GM12878 (cell line): ENCODE results near the gene SOX12. TPM values are rescaled to one million over a fixed set of nuclear protein-coding genes. Genes with fewer than 3 reads are reported as not detected.

ENCODE experiments used
- ATAC-seq: fragments of 200-7000 bp; cut with Tn5 transposase; 3 replicates; pipeline ENCODE4 v1.9.1; 2020; ENCODE audit warnings: mild to moderate bottlenecking, moderate library complexity
- BruUV-seq: library from RNA; stranded (reverse); fragments of 400-500 nt; replicated peaks from 2 replicates; lab custom pipeline; 2021; lab: Mats Ljungman, UMichigan
- CTCF ChIA-PET: fragments of 300-600 bp; sonication (Branson Sonifier 250); formaldehyde crosslinking; extraction: SDS; loops from one replicate; lab custom pipeline; 2021; ENCODE audit warnings: inconsistent platforms; lab: Yijun Ruan, JAX
- POLR2A ChIA-PET: fragments of 350-600 bp; formaldehyde crosslinking; extraction: SDS; loops from one replicate; lab custom pipeline; 2021; ENCODE audit warnings: inconsistent platforms; lab: Charles Lee
- RAD21 ChIA-PET: fragments of 300-600 bp; sonication (Branson Sonifier 250); formaldehyde crosslinking; loops from one replicate; lab custom pipeline; 2023; ENCODE audit warnings: antibody characterized with exemption; ENCODE audit not compliant: unreplicated experiment; lab: Charles Lee
- SMC1A ChIA-PET: fragments of 300-600 bp; sonication (Branson Sonifier 250); formaldehyde crosslinking; loops from one replicate; lab custom pipeline; 2023; ENCODE audit not compliant: unreplicated experiment, uncharacterized antibody; lab: Charles Lee
- DNase-seq: peaks from one replicate; pipeline ENCODE4 v3.0.0-alpha.2; 2011; ENCODE audit warnings: low read depth, low spot score
- FAIRE-seq: peaks from 3 replicates; lab custom pipeline; 2011; peaks lifted over from hg19 to GRCh38; lab: Jason Lieb, UNC
- H2AFZ ChIP-seq: 2 replicates; pipeline ENCODE4 v1.6.0; 2011; ENCODE audit warnings: low read depth, low read length, control low read depth; ENCODE audit not compliant: control insufficient read depth
- H3K27ac ChIP-seq: 2 replicates; pipeline ENCODE4 v1.5.1; 2011; ENCODE audit warnings: control low read depth; ENCODE audit not compliant: control insufficient read depth, insufficient read depth
- H3K27me3 ChIP-seq, 2 experiments: replicated peaks in 1 of 2; 2 replicates each; pipeline versions ENCODE4 v1.6.0 to v1.6.1; 2011; ENCODE audit warnings: low read length in 1 of 2; ENCODE audit not compliant: control insufficient read depth in 2 of 2, insufficient read depth in 2 of 2
- H3K36me3 ChIP-seq, 2 experiments: 2 replicates each; pipeline ENCODE4 v1.5.1; 2011; ENCODE audit warnings: low read length in 1 of 2; ENCODE audit not compliant: control insufficient read depth in 2 of 2, insufficient read depth in 2 of 2
- H3K4me1 ChIP-seq: 2 replicates; pipeline ENCODE4 v1.6.1; 2011; ENCODE audit warnings: mild to moderate bottlenecking, low read length, moderate library complexity, mixed read lengths; ENCODE audit not compliant: control insufficient read depth, insufficient read depth
- H3K4me2 ChIP-seq: 2 replicates; pipeline ENCODE4 v1.6.0; 2011; ENCODE audit warnings: control low read depth; ENCODE audit not compliant: control insufficient read depth, insufficient read depth
- H3K4me3 ChIP-seq: fragments of 200-600 bp; sonication (generic); 2 replicates; pipeline ENCODE4 v1.5.1; 2016
- H3K79me2 ChIP-seq: 2 replicates; pipeline ENCODE4 v1.6.0; 2011; ENCODE audit warnings: low read length; ENCODE audit not compliant: control insufficient read depth, insufficient read depth
- H3K9ac ChIP-seq: 2 replicates; pipeline ENCODE4 v1.8.0; 2011; ENCODE audit warnings: low read length, control low read depth, mixed read lengths; ENCODE audit not compliant: control insufficient read depth, insufficient read depth
- H3K9me3 ChIP-seq: replicated peaks from 3 replicates; pipeline ENCODE4 v1.5.1; 2011; ENCODE audit warnings: mild to moderate bottlenecking, low read length; ENCODE audit not compliant: control insufficient read depth, insufficient read depth
- H4K20me1 ChIP-seq: 2 replicates; pipeline ENCODE4 v1.6.0; 2011; ENCODE audit not compliant: control insufficient read depth, insufficient read depth
- ASH2L ChIP-seq: fragments of 300-600, 200-600 bp; sonication (generic); IDR thresholded peaks from 2 replicates; pipeline ENCODE4 v1.6.1; 2017; ENCODE audit warnings: low read depth, mild to moderate bottlenecking, borderline replicate concordance
- BCLAF1 ChIP-seq: fragments of 450-650 bp; IDR thresholded peaks from 2 replicates; pipeline ENCODE4 v1.6.1; 2017; ENCODE audit warnings: antibody characterized with exemption, mild to moderate bottlenecking, moderate library complexity
- CBFB ChIP-seq: IDR thresholded peaks from 2 replicates; pipeline ENCODE4 v1.6.1; 2016; ENCODE audit warnings: antibody characterized with exemption, low read depth
- CBX3 ChIP-seq: fragments of 200-600 bp; sonication (generic); IDR thresholded peaks from 2 replicates; pipeline ENCODE4 v1.6.1; 2016; ENCODE audit warnings: low read depth, borderline replicate concordance
- CREB1 ChIP-seq: IDR thresholded peaks from 2 replicates; pipeline ENCODE4 v1.6.1; 2012; ENCODE audit warnings: low read depth, mild to moderate bottlenecking, inconsistent platforms
- E2F8 ChIP-seq: fragments of 450-650 bp; IDR thresholded peaks from 2 replicates; pipeline ENCODE4 v1.6.1; 2018; ENCODE audit warnings: mild to moderate bottlenecking, low read depth, moderate library complexity; ENCODE audit not compliant: partially characterized antibody
- ELK1 ChIP-seq: IDR thresholded peaks from 2 replicates; pipeline ENCODE4 v1.6.1; 2012; ENCODE audit warnings: low read depth, low read length, improper control_type of control experiment
- SPI1 ChIP-seq: IDR thresholded peaks from 2 replicates; pipeline ENCODE4 v1.6.1; 2011; ENCODE audit warnings: low read depth, mild to moderate bottlenecking, low read length, moderate library complexity, borderline replicate concordance; ENCODE audit not compliant: insufficient read depth
- SREBF2 ChIP-seq: IDR thresholded peaks from 2 replicates; pipeline ENCODE4 v1.6.1; 2012; ENCODE audit warnings: mild to moderate bottlenecking, low read length
- USF1 ChIP-seq: IDR thresholded peaks from 2 replicates; pipeline ENCODE4 v1.6.1; 2011; ENCODE audit warnings: borderline replicate concordance, low read depth, mild to moderate bottlenecking, moderate library complexity, mixed read lengths, low read length; ENCODE audit not compliant: insufficient read depth; ENCODE audit errors: extremely low read length
- ZZZ3 ChIP-seq: IDR thresholded peaks from 2 replicates; pipeline ENCODE4 v1.6.1; 2011; ENCODE audit warnings: low read depth; ENCODE audit not compliant: control insufficient read depth, insufficient read length
- WGBS: methylation state at CpG from one replicate; pipeline ENCODE4 v1.1.6; 2016; ENCODE audit warnings: low lambda C conversion rate; ENCODE audit not compliant: insufficient replicate concordance, insufficient coverage; ENCODE audit errors: missing lambda C conversion rate; 5-methylcytosine and 5-hydroxymethylcytosine counted together
- in situ Hi-C: fragments of 300-500 bp; cut with MboI; formaldehyde crosslinking; loops from 9 replicates; pipeline ENCODE4 v1.14.3; 2018; ENCODE audit warnings: mixed read lengths
- intact Hi-C: fragments of 100-400 bp; cut with micrococcal nuclease; formaldehyde crosslinking; loops from one replicate; pipeline ENCODE4 v1.14.2; 2022; ENCODE audit not compliant: unreplicated experiment
- polyA plus RNA-seq, 11 experiments: library from polyadenylated mRNA; depleted of rRNA in 4 of 11; unstranded in 6 of 11; stranded (reverse) in 5 of 11; fragments of >200 nt; fragmentation: Nextera tagmentation in 4 of 11; fragmentation: Illumina TruSeq in 1 of 11; extraction: Ambion mirVana in 4 of 11; extraction: Trizol in 1 of 11; gene quantifications; 1 replicate in 1 of 11; 2 replicates in 10 of 11; pipeline versions ENCODE4 v1.2.1 to v1.2.3, GENCODE V29; 2011 to 2016; ENCODE audit warnings: inconsistent platforms in 2 of 11, missing spikeins in 2 of 11, low read depth in 1 of 11
- total RNA-seq, 4 experiments: library from RNA; depleted of rRNA in 3 of 4; stranded (reverse); fragments of >200 nt in 3 of 4; fragmentation: Illumina TruSeq in 1 of 4; extraction: Trizol in 1 of 4; gene quantifications; 2 replicates each; pipeline versions ENCODE4 v1.2.1 to v1.2.3, GENCODE V29; 2013 to 2021
- TF ChIP-seq, protein P1 (sequence below): IDR thresholded peaks from 2 replicates; pipeline ENCODE4 v1.6.1; 2012; ENCODE audit warnings: low read length, inconsistent platforms

The SOX12 gene
- total and polyA plus RNA-seq, 10 of the 15 experiments (the other 5 are each of a cell fraction or from before 2014, with no cell fraction given) = 0.50 to 17.9 (median 1.4) TPM

GRCh38 chr20:327186-328026 is 2.1 kb downstream of the SOX12 start:
- ChIA-PET RAD21 (interaction anchor here (0.7 kb wide), 1 partner anchor 20 kb away, joined by 3 read pairs; no protein-coding TSS in a partner anchor), CTCF (interaction anchor here (1.6 to 4.6 kb wide), 2 partner anchors 62 to 117 kb away, joined by 5 to 59 read pairs; no protein-coding TSS in a partner anchor), POLR2A (interaction anchor here (1.2 kb wide), 1 partner anchor 29 kb away, joined by 3 read pairs; no protein-coding TSS in a partner anchor), SMC1A (no interaction called here)
- Histone ChIP-seq H3K4me2 (peak overlapping the region; percentile 84), H3K27me3 (no peaks in the 10 kb centered on the region), H2AFZ (peak overlapping the region; percentile 78), H4K20me1 (peaks cover 4% of the 10 kb centered on the region), H3K9ac (peak overlapping the region; percentile 57), H3K9me3 (no peaks in the 10 kb centered on the region), H3K4me1 (peaks cover 15% of the 10 kb centered on the region), H3K36me3 (no peaks in the 10 kb centered on the region; a peak in 1 of 4 replicates), H3K27ac (peak overlapping the region; percentile 34), H3K79me2 (peaks cover 11% of the 10 kb centered on the region), H3K4me3 (peak overlapping the region; percentile 85)
- DNase-seq = peak; percentile 68
- peak; percentile 37 for ATAC-seq
- in situ Hi-C loops (no loop called here), intact Hi-C loops (loop anchor here (1.0 kb wide), 1 partner anchor 37 kb away; the partner anchor contains the start of gene C20orf96)
- TSS peak; percentile 80 for BruUV-seq
- no peak for FAIRE-seq
- WGBS = 13% methylated on average over 39 of the region's 47 CpGs
- TF ChIP-seq SPI1 = no peak
- TF ChIP-seq SREBF2 = no peak
- TF ChIP-seq BCLAF1 = no peak
- TF ChIP-seq, protein P1, sequence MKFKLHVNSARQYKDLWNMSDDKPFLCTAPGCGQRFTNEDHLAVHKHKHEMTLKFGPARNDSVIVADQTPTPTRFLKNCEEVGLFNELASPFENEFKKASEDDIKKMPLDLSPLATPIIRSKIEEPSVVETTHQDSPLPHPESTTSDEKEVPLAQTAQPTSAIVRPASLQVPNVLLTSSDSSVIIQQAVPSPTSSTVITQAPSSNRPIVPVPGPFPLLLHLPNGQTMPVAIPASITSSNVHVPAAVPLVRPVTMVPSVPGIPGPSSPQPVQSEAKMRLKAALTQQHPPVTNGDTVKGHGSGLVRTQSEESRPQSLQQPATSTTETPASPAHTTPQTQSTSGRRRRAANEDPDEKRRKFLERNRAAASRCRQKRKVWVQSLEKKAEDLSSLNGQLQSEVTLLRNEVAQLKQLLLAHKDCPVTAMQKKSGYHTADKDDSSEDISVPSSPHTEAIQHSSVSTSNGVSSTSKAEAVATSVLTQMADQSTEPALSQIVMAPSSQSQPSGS = no peak
- TF ChIP-seq CBFB = no peak
- TF ChIP-seq E2F8 = no peak
- TF ChIP-seq CBX3 = no peak
- TF ChIP-seq CREB1 = peak; percentile 58
- TF ChIP-seq USF1 = no peak
- no peak for TF ChIP-seq ZZZ3
- no peak for TF ChIP-seq ASH2L
- TF ChIP-seq ELK1 = 0 out of 2 replicates have a peak, but pooled peaks have one; percentile 11
